Nephron progenitor cell (in vitro differentiated cells): ENCODE data around the gene ZBTB20.

ENCODE experiments used
- DNase-seq: peaks from one replicate; pipeline ENCODE4 v3.0.0; 2021
- H3K27ac Mint-ChIP-seq: 2 replicates; pipeline ENCODE4 v1.8.0; 2021; ENCODE audit warnings: mild to moderate bottlenecking, moderate library complexity, mixed read lengths
- H3K27me3 Mint-ChIP-seq: 2 replicates; pipeline ENCODE4 v1.8.0; 2021; ENCODE audit warnings: mild to moderate bottlenecking, low read depth, mixed read lengths; ENCODE audit not compliant: poor library complexity
- H3K36me3 Mint-ChIP-seq: 2 replicates; pipeline ENCODE4 v1.8.0; 2021; ENCODE audit warnings: low read depth, mixed read lengths
- H3K4me1 Mint-ChIP-seq: 2 replicates; pipeline ENCODE4 v1.8.0; 2021; ENCODE audit warnings: mixed read lengths
- H3K4me3 Mint-ChIP-seq: 2 replicates; pipeline ENCODE4 v1.8.0; 2021; ENCODE audit warnings: mild to moderate bottlenecking, moderate library complexity, mixed read lengths
- H3K9me3 Mint-ChIP-seq: 2 replicates; pipeline ENCODE4 v1.8.0; 2021; ENCODE audit warnings: mild to moderate bottlenecking, moderate library complexity, mixed read lengths
- TF ChIP-seq, protein P1 (sequence below): fragments of 200-600 bp; sonication (generic); IDR thresholded peaks from 2 replicates; pipeline ENCODE4 v1.5.0; 2021; ENCODE audit warnings: antibody characterized with exemption

ZBTB20 gene

DNA sequence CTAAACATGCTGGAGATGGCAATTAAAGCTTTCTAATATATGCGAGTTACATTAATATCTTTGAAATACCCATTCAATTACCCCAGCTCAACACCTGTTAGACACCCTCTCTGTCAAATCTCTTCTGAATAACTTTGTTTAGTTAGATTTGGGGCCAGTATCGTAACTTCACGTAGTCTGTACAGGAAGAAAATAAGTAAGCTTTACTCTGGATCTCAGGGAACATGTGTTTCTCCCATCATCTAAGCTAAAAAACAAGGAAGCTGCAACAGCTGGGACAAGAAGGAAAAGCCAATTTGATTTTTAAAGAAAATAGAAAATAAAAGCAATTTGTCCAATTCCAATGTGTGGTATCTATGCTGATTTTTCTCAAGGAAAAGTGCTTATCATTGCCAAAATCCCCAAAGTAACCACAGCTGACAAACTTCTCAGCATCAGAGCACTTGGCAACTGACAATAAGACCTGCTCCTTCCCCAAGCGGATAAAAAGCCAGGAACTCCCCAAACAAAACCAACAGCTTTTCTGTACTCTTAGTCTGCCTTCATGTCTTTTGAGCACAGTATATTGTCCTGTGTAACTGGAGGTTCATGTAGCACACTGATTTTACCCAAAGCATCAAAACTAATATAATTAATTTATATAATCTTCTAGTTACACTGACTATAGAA is 279.1 kb downstream of the ZBTB20 start:
- Mint-ChIP-seq H3K36me3 (no peaks in the 10 kb centered on the region), H3K4me1 (no peaks in the 10 kb centered on the region), H3K27me3 (peaks cover 8% of the 10 kb centered on the region), H3K27ac (no peak overlapping the region), H3K9me3 (no peaks in the 10 kb centered on the region), H3K4me3 (no peak overlapping the region)
- no peak for DNase-seq
- TF ChIP-seq, protein P1, sequence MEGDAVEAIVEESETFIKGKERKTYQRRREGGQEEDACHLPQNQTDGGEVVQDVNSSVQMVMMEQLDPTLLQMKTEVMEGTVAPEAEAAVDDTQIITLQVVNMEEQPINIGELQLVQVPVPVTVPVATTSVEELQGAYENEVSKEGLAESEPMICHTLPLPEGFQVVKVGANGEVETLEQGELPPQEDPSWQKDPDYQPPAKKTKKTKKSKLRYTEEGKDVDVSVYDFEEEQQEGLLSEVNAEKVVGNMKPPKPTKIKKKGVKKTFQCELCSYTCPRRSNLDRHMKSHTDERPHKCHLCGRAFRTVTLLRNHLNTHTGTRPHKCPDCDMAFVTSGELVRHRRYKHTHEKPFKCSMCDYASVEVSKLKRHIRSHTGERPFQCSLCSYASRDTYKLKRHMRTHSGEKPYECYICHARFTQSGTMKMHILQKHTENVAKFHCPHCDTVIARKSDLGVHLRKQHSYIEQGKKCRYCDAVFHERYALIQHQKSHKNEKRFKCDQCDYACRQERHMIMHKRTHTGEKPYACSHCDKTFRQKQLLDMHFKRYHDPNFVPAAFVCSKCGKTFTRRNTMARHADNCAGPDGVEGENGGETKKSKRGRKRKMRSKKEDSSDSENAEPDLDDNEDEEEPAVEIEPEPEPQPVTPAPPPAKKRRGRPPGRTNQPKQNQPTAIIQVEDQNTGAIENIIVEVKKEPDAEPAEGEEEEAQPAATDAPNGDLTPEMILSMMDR = no peak

DNA sequence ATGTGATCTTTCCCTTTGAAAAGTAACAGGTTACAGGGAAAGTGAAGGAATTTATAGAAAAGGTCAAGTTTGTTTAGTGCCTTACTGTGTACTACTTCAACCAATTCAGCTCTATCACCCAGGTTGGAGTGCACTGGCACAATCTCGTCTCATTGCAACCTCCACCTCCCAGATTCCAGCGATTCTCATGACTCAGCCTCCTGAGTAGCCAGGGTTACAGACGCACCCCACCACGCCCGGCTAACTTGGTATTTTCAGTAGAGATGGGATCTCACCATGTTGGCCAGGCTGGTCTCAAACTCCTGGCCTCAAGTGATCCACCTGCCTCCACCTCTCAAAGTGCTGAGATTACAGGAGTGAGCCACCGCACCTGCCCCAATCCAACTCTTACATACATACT is 279.7 kb downstream of the ZBTB20 start:
- TF ChIP-seq, protein P1 = no peak
- H3K36me3 Mint-ChIP-seq = no peaks in the 10 kb centered on the region
- DNase-seq = no peak
- no peaks in the 10 kb centered on the region for H3K4me1 Mint-ChIP-seq
- H3K27me3 Mint-ChIP-seq = peaks cover 8% of the 10 kb centered on the region
- no peak overlapping the region for H3K4me3 Mint-ChIP-seq
- no peak overlapping the region for H3K27ac Mint-ChIP-seq
- no peaks in the 10 kb centered on the region for H3K9me3 Mint-ChIP-seq

DNA sequence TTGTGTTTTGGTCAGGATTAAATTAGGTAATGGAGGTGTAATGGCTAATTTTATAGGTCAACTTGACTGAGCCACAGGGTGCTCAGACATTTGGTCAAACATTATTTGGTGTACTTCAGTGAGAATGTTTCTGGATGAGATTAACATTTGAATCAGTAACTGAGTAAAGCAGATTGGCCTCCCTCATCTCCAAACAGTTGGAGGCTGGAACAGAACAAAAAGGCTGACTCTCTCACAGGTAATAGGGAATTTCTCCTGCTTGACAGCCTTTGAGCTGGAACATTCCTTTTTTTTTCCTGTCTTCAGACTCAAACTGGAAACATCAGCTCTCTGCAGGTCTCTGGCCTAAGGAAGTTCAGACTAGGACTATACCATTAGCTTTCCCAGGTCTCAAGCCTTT is 280.7 kb downstream of the ZBTB20 start:
- TF ChIP-seq, protein P1 = no peak
- H3K4me1 Mint-ChIP-seq = no peaks in the 10 kb centered on the region
- H3K4me3 Mint-ChIP-seq = no peak overlapping the region
- no peak overlapping the region for H3K27ac Mint-ChIP-seq
- no peaks in the 10 kb centered on the region for H3K36me3 Mint-ChIP-seq
- no peak for DNase-seq
- no peaks in the 10 kb centered on the region for H3K9me3 Mint-ChIP-seq
- H3K27me3 Mint-ChIP-seq = peaks cover 11% of the 10 kb centered on the region

DNA sequence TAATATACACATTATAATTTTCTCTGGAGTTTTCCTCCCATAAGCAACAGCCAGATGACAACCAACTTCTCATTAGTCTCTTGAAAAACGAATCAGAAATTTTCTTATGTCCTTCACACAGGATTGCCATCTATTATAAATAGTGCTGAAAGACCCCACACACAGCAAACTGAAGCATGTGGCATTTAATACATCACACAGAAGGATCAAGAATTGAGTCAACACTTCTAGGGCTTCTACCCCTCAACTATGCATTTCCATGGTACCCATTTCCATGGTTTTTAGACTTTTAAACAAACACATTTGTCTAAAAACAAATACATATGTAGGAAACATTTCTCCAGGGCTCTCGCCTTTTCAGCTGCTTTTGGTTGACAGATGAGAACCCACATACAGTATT is 282.1 kb downstream of the ZBTB20 start:
- Mint-ChIP-seq H3K9me3 (no peaks in the 10 kb centered on the region), H3K4me1 (no peaks in the 10 kb centered on the region), H3K27ac (no peak overlapping the region), H3K27me3 (peaks cover 11% of the 10 kb centered on the region), H3K36me3 (no peaks in the 10 kb centered on the region), H3K4me3 (no peak overlapping the region)
- DNase-seq = no peak
- TF ChIP-seq, protein P1 = no peak

DNA sequence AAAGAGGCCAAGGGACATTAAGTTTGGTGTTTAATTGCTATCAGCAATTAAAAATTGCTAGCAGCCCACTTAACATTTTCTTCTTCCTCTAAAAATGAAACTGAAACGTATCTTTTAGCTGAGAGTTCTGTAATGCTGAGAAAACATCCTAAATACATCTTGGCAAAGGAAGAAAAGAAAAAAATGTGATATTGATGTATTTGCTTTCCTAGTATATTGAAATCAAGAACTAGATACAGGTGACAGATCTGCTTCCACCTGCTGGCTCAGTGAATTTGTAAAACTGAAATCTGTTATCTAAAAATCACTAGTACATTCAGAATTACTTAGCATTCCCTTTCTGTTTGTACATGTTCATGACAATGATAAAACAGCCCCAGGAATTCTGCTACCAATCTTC is 283.2 kb downstream of the ZBTB20 start:
- Mint-ChIP-seq H3K4me3 (no peak overlapping the region), H3K4me1 (no peaks in the 10 kb centered on the region), H3K27me3 (peaks cover 11% of the 10 kb centered on the region), H3K9me3 (no peaks in the 10 kb centered on the region), H3K36me3 (no peaks in the 10 kb centered on the region), H3K27ac (no peak overlapping the region)
- DNase-seq = no peak
- TF ChIP-seq, protein P1 = no peak

DNA sequence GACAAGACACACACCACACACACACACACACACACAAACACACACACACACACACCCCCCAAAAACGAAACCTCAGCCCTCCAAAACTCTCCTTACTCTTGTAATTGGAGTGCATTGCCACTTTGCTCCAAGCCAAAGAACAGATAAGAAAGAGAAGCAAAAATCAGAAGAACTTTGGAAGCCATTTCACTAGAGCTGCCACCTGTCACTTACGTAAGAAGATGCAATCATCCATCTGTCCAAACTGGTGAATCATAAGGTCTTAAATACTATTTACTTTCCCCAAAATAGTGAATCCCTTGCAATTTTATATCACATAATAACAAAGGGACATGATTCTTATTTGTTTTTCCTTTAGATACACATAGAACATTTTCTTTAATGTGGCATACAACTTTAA is 285.4 kb downstream of the ZBTB20 start:
- no peak for DNase-seq
- H3K36me3 Mint-ChIP-seq = no peaks in the 10 kb centered on the region
- no peaks in the 10 kb centered on the region for H3K9me3 Mint-ChIP-seq
- H3K27me3 Mint-ChIP-seq = peaks cover 4% of the 10 kb centered on the region
- TF ChIP-seq, protein P1 = no peak
- no peaks in the 10 kb centered on the region for H3K4me1 Mint-ChIP-seq
- H3K4me3 Mint-ChIP-seq = no peak overlapping the region
- H3K27ac Mint-ChIP-seq = no peak overlapping the region
